HUES64 (cell line): ENCODE measurements around the gene ALOXE3.

Experiments used
- H3K27ac ChIP-seq: 2 replicates; pipeline ENCODE4 v1.7.0; 2013; ENCODE audit warnings: low read depth, low read length, inconsistent platforms
- H3K27me3 ChIP-seq: 2 replicates; pipeline ENCODE4 v1.6.1; 2013; ENCODE audit warnings: mild to moderate bottlenecking, low read length; ENCODE audit not compliant: insufficient read depth
- H3K36me3 ChIP-seq: 2 replicates; pipeline ENCODE4 v1.6.1; 2013; ENCODE audit warnings: mild to moderate bottlenecking, low read length; ENCODE audit not compliant: insufficient read depth
- H3K4me1 ChIP-seq: 2 replicates; pipeline ENCODE4 v1.6.1; 2013; ENCODE audit warnings: mild to moderate bottlenecking, low read length, moderate library complexity; ENCODE audit not compliant: insufficient read depth
- H3K4me3 ChIP-seq: 2 replicates; pipeline ENCODE4 v1.5.1; 2013; ENCODE audit warnings: mild to moderate bottlenecking, low read length, moderate library complexity
- H3K9ac ChIP-seq: 2 replicates; pipeline ENCODE4 v1.6.1; 2013; ENCODE audit warnings: mild to moderate bottlenecking, low read depth, low read length
- H3K9me3 ChIP-seq: 2 replicates; pipeline ENCODE4 v1.6.1; 2013; ENCODE audit warnings: low read depth, low read length; ENCODE audit not compliant: insufficient read depth
- WGBS: fragments of 150-250, 120-280 bp; methylation state at CpG from one replicate; pipeline ENCODE4 v1.1.7; 2013; ENCODE audit warnings: missing lambda C conversion rate; 5-methylcytosine and 5-hydroxymethylcytosine counted together

Gene ALOXE3

GRCh38 chr17:8048736-8049135, 69.6 kb downstream of the ALOXE3 start:
- Histone ChIP-seq H3K4me3 (no peak overlapping the region), H3K4me1 (no peaks in the 10 kb centered on the region), H3K9ac (no peak overlapping the region), H3K27ac (no peak overlapping the region), H3K27me3 (peaks cover 9% of the 10 kb centered on the region; the same call in 1 of the 2 replicates), H3K36me3 (no peaks in the 10 kb centered on the region), H3K9me3 (no peaks in the 10 kb centered on the region)
- 83% methylated on average over 6 of the region's 8 CpGs for WGBS

DNA sequence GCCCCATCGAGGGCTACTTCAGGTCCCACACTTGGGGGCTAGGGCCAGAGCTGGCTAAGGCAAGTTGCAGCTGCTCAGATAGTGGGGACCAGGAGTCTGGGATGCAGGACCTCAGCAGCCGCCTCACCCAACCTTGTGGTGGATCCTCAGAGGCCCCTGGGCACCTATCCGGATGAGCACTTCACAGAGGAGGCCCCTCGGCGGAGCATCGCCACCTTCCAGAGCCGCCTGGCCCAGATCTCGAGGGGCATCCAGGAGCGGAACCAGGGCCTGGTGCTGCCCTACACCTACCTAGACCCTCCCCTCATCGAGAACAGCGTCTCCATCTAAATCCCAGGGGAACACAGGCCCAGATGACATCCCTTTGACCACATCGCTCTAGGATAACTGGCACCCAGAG, 70.1 kb downstream of the ALOXE3 start:
- Histone ChIP-seq H3K27me3 (peaks cover 9% of the 10 kb centered on the region; the same call in 1 of the 2 replicates), H3K9ac (no peak overlapping the region), H3K36me3 (no peaks in the 10 kb centered on the region), H3K4me3 (no peak overlapping the region), H3K27ac (no peak overlapping the region), H3K9me3 (no peaks in the 10 kb centered on the region), H3K4me1 (no peaks in the 10 kb centered on the region)
- 93% methylated on average over 12 of the region's 12 CpGs for WGBS

- Histone ChIP-seq H3K9ac (no peak overlapping the region), H3K4me1 (no peaks in the 10 kb centered on the region), H3K27ac (no peak overlapping the region), H3K9me3 (no peaks in the 10 kb centered on the region), H3K36me3 (no peaks in the 10 kb centered on the region), H3K4me3 (no peak overlapping the region), H3K27me3 (peaks cover 7% of the 10 kb centered on the region; the same call in 1 of the 2 replicates)
- 92% methylated on average over 4 of the region's 4 CpGs for WGBS
Measured at GRCh38 chr17:8047769-8048110, 70.6 kb downstream of the ALOXE3 start.

DNA sequence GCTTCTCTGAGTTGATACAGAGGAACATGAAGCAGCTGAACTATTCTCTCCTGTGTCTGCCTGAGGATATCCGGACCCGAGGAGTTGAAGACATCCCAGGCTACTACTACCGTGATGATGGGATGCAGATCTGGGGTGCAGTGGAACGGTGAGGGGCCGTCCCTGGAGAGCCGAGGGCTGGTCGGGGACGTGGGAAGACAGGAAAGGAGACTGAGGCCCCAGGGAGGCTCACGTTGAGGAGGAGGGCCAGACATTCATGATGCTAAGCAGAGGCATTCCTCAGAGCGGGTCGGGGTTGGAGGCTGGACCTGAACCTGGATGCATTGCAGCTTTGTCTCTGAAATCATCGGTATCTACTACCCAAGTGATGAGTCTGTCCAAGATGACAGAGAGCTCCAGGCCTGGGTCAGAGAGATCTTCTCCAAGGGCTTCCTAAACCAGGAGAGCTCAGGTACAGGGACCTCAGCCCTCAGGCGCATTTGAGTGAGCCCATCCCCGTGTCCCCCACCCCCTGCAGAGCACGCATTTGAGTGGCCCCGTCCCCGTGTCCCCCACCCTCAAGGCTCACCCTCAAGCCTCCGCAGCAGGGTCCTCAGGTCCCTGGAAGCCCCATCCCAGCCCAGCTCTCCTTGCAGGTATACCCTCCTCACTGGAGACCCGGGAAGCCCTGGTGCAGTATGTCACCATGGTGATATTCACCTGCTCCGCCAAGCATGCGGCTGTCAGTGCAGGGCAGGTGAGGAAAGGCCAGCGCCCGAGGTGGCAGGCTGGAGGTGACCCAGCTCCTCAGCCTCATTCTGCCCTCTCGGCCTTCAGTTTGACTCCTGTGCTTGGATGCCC, 71.2 kb downstream of the ALOXE3 start:
- H3K9me3 ChIP-seq: no peaks in the 10 kb centered on the region
- H3K9ac ChIP-seq: no peak overlapping the region
- no peak overlapping the region for H3K27ac ChIP-seq
- no peaks in the 10 kb centered on the region for H3K36me3 ChIP-seq
- H3K4me1 ChIP-seq: no peaks in the 10 kb centered on the region
- 0 out of 2 replicates have a peak, but pooled peaks cover 2% of the 10 kb centered on the region for H3K27me3 ChIP-seq
- WGBS: 82% methylated on average over 24 of the region's 24 CpGs
- no peak overlapping the region for H3K4me3 ChIP-seq

DNA sequence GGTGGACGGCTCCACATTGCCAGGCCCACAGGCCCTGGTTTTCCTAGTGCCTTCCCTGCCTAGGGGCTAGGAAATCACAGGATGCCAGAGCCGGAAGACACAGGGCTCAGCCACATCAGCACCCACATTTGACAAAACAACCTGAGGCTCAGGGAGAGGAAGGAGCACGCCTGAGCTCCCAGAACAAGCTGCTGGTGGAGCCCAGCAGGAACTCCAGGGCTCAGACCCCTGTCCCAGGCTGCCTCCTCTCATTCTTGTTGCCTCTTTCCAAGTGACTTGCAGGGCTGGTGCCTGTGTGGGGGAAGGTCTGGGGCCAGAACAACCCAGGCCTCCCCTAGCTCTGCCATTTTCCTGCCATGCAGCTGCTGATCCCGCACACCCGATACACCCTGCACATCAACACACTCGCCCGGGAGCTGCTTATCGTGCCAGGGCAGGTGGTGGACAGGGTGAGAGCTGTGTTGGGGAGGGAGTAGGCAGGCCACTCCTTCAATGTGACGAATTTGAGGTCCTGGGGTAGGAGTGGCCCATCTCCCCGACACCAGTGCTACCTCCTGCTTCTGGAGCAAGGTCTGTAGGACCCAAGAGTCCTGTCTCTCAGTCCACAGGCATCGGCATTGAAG, 71.9 kb downstream of the ALOXE3 start:
- Histone ChIP-seq H3K27ac (no peak overlapping the region), H3K9ac (no peak overlapping the region), H3K27me3 (no peaks in the 10 kb centered on the region), H3K4me3 (no peak overlapping the region), H3K4me1 (no peaks in the 10 kb centered on the region), H3K9me3 (no peaks in the 10 kb centered on the region), H3K36me3 (no peaks in the 10 kb centered on the region)
- whole genome bisulfite sequencing: 91% methylated on average over 11 of the region's 11 CpGs
